H9 (cell line): Measurements from ENCODE around the gene ADARB2. TPM values are rescaled to one million over a fixed set of nuclear protein-coding genes. Genes with fewer than 3 reads are reported as not detected.

Source experiments
- DNase-seq: peaks from one replicate; pipeline ENCODE4 v3.0.0-alpha.2; 2017
- H2AFZ ChIP-seq: one replicate; pipeline ENCODE4 v1.6.1; 2013; ENCODE audit warnings: mild to moderate bottlenecking, low read length, control low read depth, moderate library complexity
- H2AK5ac ChIP-seq: 2 replicates; pipeline ENCODE4 v1.6.1; 2013; ENCODE audit warnings: low read length, control low read depth, mixed read lengths; ENCODE audit not compliant: insufficient read length
- H2BK120ac ChIP-seq: one replicate; pipeline ENCODE4 v1.6.1; 2013; ENCODE audit warnings: low read depth, mild to moderate bottlenecking, low read length, control low read depth, inconsistent platforms; ENCODE audit not compliant: poor library complexity, severe bottlenecking
- H2BK12ac ChIP-seq: 2 replicates; pipeline ENCODE4 v1.6.1; 2013; ENCODE audit warnings: low read length, control low read depth, mixed read lengths, low read depth; ENCODE audit not compliant: insufficient read length
- H2BK15ac ChIP-seq: 2 replicates; pipeline ENCODE4 v1.6.1; 2013; ENCODE audit warnings: low read depth, low read length, control low read depth
- H2BK20ac ChIP-seq: one replicate; pipeline ENCODE4 v1.6.1; 2013; ENCODE audit warnings: low read depth, mild to moderate bottlenecking, low read length, control low read depth, inconsistent platforms; ENCODE audit not compliant: poor library complexity, severe bottlenecking
- H2BK5ac ChIP-seq: 2 replicates; pipeline ENCODE4 v1.6.1; 2013; ENCODE audit warnings: low read length, control low read depth, mixed read lengths; ENCODE audit not compliant: insufficient read length
- H3K14ac ChIP-seq: 2 replicates; pipeline ENCODE4 v1.6.1; 2013; ENCODE audit warnings: low read length, control low read depth; ENCODE audit not compliant: insufficient read depth
- H3K18ac ChIP-seq: 2 replicates; pipeline ENCODE4 v1.6.1; 2013; ENCODE audit warnings: low read depth, mild to moderate bottlenecking, mixed read lengths, low read length, control low read depth; ENCODE audit not compliant: insufficient read length
- H3K23ac ChIP-seq: 2 replicates; pipeline ENCODE4 v1.6.1; 2013; ENCODE audit warnings: low read length, control low read depth, mixed read lengths, low read depth; ENCODE audit not compliant: insufficient read length
- H3K23me2 ChIP-seq: 2 replicates; pipeline ENCODE4 v1.6.1; 2013; ENCODE audit warnings: low read depth, mild to moderate bottlenecking, mixed read lengths, low read length, control low read depth; ENCODE audit not compliant: insufficient read length, poor library complexity, severe bottlenecking
- H3K27ac ChIP-seq: 2 replicates; pipeline ENCODE4 v1.5.1; 2013; ENCODE audit warnings: low read length, control low read depth, mixed read lengths, low read depth; ENCODE audit not compliant: insufficient read length
- H3K27me3 ChIP-seq: 2 replicates; pipeline ENCODE4 v1.6.1; 2013; ENCODE audit warnings: low read length, control low read depth, inconsistent platforms; ENCODE audit not compliant: insufficient read depth
- H3K4ac ChIP-seq: 2 replicates; pipeline ENCODE4 v1.6.1; 2013; ENCODE audit warnings: low read depth, mild to moderate bottlenecking, control low read depth, inconsistent platforms, low read length, moderate library complexity
- H3K4me1 ChIP-seq: 2 replicates; pipeline ENCODE4 v1.6.1; 2013; ENCODE audit warnings: low read length, control low read depth, inconsistent platforms; ENCODE audit not compliant: insufficient read depth
- H3K4me2 ChIP-seq: 2 replicates; pipeline ENCODE4 v1.6.1; 2013; ENCODE audit warnings: low read length, control low read depth, mixed read lengths; ENCODE audit not compliant: insufficient read length, insufficient read depth
- H3K56ac ChIP-seq: 2 replicates; pipeline ENCODE4 v1.6.1; 2013; ENCODE audit warnings: low read depth, mild to moderate bottlenecking, mixed read lengths, low read length, control low read depth; ENCODE audit not compliant: insufficient read length
- H3K79me1 ChIP-seq: 2 replicates; pipeline ENCODE4 v1.6.1; 2013; ENCODE audit warnings: low read depth, mild to moderate bottlenecking, moderate library complexity, low read length, control low read depth, inconsistent platforms; ENCODE audit not compliant: insufficient read depth, poor library complexity, severe bottlenecking
- H3K79me2 ChIP-seq: 2 replicates; pipeline ENCODE4 v1.6.1; 2013; ENCODE audit warnings: low read length, control low read depth, inconsistent platforms; ENCODE audit not compliant: insufficient read depth
- H3K9ac ChIP-seq: 2 replicates; pipeline ENCODE4 v1.6.1; 2013; ENCODE audit warnings: low read length, control low read depth, mixed read lengths; ENCODE audit not compliant: insufficient read length; ENCODE audit errors: extremely low read depth
- H3K9me3 ChIP-seq: one replicate; pipeline ENCODE4 v1.6.1; 2013; ENCODE audit warnings: low read depth, low read length, inconsistent platforms; ENCODE audit not compliant: control insufficient read depth
- H3T11ph ChIP-seq: one replicate; pipeline ENCODE4 v1.6.1; 2013; ENCODE audit warnings: mild to moderate bottlenecking, low read length, control low read depth, inconsistent platforms
- H4K20me1 ChIP-seq: one replicate; pipeline ENCODE4 v1.6.1; 2013; ENCODE audit not compliant: control insufficient read depth, insufficient read length, insufficient read depth
- H4K5ac ChIP-seq: 2 replicates; pipeline ENCODE4 v1.6.1; 2013; ENCODE audit warnings: low read depth, mild to moderate bottlenecking, mixed read lengths, low read length, control low read depth; ENCODE audit not compliant: insufficient read length
- H4K8ac ChIP-seq: replicated peaks from 2 replicates; pipeline ENCODE4 v1.6.1; 2013; ENCODE audit warnings: low read length, control low read depth, mixed read lengths, low read depth; ENCODE audit not compliant: insufficient read length
- H4K91ac ChIP-seq: 2 replicates; pipeline ENCODE4 v1.6.1; 2013; ENCODE audit warnings: low read depth, mild to moderate bottlenecking, moderate library complexity, mixed read lengths, low read length, control low read depth; ENCODE audit not compliant: insufficient read length
- H3K27ac Mint-ChIP-seq, 3 experiments: 2 replicates in 2 of 3; 3 replicates in 1 of 3; pipeline ENCODE4 v1.8.0; 2020 to 2021; ENCODE audit warnings: mixed read lengths in 3 of 3, mild to moderate bottlenecking in 1 of 3, moderate library complexity in 1 of 3
- H3K27me3 Mint-ChIP-seq: 2 replicates; pipeline ENCODE4 v1.8.0; 2021; ENCODE audit warnings: low read depth, mild to moderate bottlenecking, moderate library complexity, mixed read lengths
- H3K36me3 Mint-ChIP-seq, 3 experiments: 2 replicates in 2 of 3; 3 replicates in 1 of 3; pipeline ENCODE4 v1.8.0; 2020 to 2021; ENCODE audit warnings: low read depth in 3 of 3, mixed read lengths in 3 of 3; ENCODE audit not compliant: insufficient read depth in 1 of 3
- H3K4me1 Mint-ChIP-seq, 2 experiments: 2 replicates each; pipeline ENCODE4 v1.8.0; 2020; ENCODE audit warnings: mixed read lengths in 2 of 2
- H3K4me3 Mint-ChIP-seq, 2 experiments: 2 replicates in 1 of 2; 3 replicates in 1 of 2; pipeline ENCODE4 v1.8.0; 2020 to 2021; ENCODE audit warnings: mild to moderate bottlenecking in 2 of 2, mixed read lengths in 2 of 2, moderate library complexity in 1 of 2
- H3K9me3 Mint-ChIP-seq, 2 experiments: 2 replicates in 1 of 2; 3 replicates in 1 of 2; pipeline ENCODE4 v1.8.0; 2020; ENCODE audit warnings: mild to moderate bottlenecking in 2 of 2, mixed read lengths in 2 of 2, moderate library complexity in 1 of 2
- CTCF ChIP-seq: fragments of 200-600 bp; sonication (generic); conservative IDR thresholded peaks from 3 replicates; pipeline ENCODE4 v1.8.0; 2021; ENCODE audit warnings: antibody characterized with exemption, mild to moderate bottlenecking
- WGBS: extraction: QIAGEN DNeasy Blood & Tissue Kit; methylation state at CpG from one replicate; pipeline ENCODE4 v1.1.7; 2013; ENCODE audit warnings: missing lambda C conversion rate, low lambda C conversion rate, mixed read lengths; ENCODE audit not compliant: insufficient read length; ENCODE audit errors: extremely low coverage; 5-methylcytosine and 5-hydroxymethylcytosine counted together
- total RNA-seq: library from RNA; stranded (reverse); gene quantifications from 2 replicates; pipeline ENCODE4 v1.2.1, GENCODE V29; 2021

ADARB2 gene
- total RNA-seq, 1 experiment from 2014 or later = 0.87 TPM

- Histone ChIP-seq H4K8ac (no peak overlapping the region), H3K4ac (no peak overlapping the region)
These were observed 598.8 kb downstream of the ADARB2 start for GRCh38 chr10:1138529-1138928.

More at GRCh38 chr10:1138529-1138928, 598.8 kb downstream of the ADARB2 start:
- Mint-ChIP-seq H3K4me3 (no peak overlapping the region), H3K27me3 (no peaks in the 10 kb centered on the region), H3K4me1 (peaks cover 9 to 12% of the 10 kb centered on the region in 2 experiments; a peak in 3 of 4 replicates), H3K36me3 (no peaks in the 10 kb centered on the region; a peak in 2 of 7 replicates), H3K27ac (no peak overlapping the region), H3K9me3 (no peaks in the 10 kb centered on the region)
- H3K4me2 ChIP-seq = no peak overlapping the region
- no peak overlapping the region for H3K56ac ChIP-seq
- H3K27me3 ChIP-seq = no peaks in the 10 kb centered on the region
- DNase-seq = no peak
- H2BK15ac ChIP-seq = no peak overlapping the region
- no peaks in the 10 kb centered on the region for H3K4me1 ChIP-seq
- no peaks in the 10 kb centered on the region for H3K79me1 ChIP-seq
- no peaks in the 10 kb centered on the region for H3K23me2 ChIP-seq
- no peak overlapping the region for H2BK120ac ChIP-seq
- H3K27ac ChIP-seq = no peak overlapping the region
- H3K79me2 ChIP-seq = no peaks in the 10 kb centered on the region
- no peak overlapping the region for H2BK20ac ChIP-seq
- no peak overlapping the region for H2AFZ ChIP-seq
- H4K20me1 ChIP-seq = no peaks in the 10 kb centered on the region
- H4K5ac ChIP-seq = no peak overlapping the region
- H3K9me3 ChIP-seq = no peaks in the 10 kb centered on the region
- H3K18ac ChIP-seq = no peak overlapping the region
- H4K91ac ChIP-seq = no peak overlapping the region
- H3K9ac ChIP-seq = no peak overlapping the region
- no peak overlapping the region for H3K23ac ChIP-seq
- H3K14ac ChIP-seq = no peak overlapping the region
- TF ChIP-seq CTCF = no peak
- H2BK5ac ChIP-seq = no peak overlapping the region
- H3T11ph ChIP-seq = no peak overlapping the region
- WGBS = no CpG with 5 or more reads among the region's 1 CpG
- no peak overlapping the region for H2BK12ac ChIP-seq
- no peak overlapping the region for H2AK5ac ChIP-seq
